ENCODE measurements around the gene PARN.
"Not testable (repeated sequence)": the region's sequence is repeated elsewhere in the genome, so short reads cannot be mapped to it uniquely, and the experiment has no call there.

GRCh38 chr16:14441533-14441932 is 188.5 kb downstream of the PARN start:
- not testable (repeated sequence) for TF ChIP-seq POLR2AphosphoS5 (IDR thresholded peaks at IDR 0.05; ENCODE audit: control insufficient read depth, insufficient read depth, low read depth, low read length); POLR2B (IDR thresholded peaks at IDR 0.05; ENCODE audit: low read depth, partially characterized antibody); MTF1 (CRISPR knock-in tag; IDR thresholded peaks at IDR 0.05; ENCODE audit: borderline replicate concordance); MYC (IDR thresholded peaks at IDR 0.05; ENCODE audit: low read depth, low read length); MYC (CRISPR knock-in tag; IDR thresholded peaks at IDR 0.05; ENCODE audit: borderline replicate concordance, low read depth); SP2 (IDR thresholded peaks at IDR 0.05; ENCODE audit: extremely low read depth, low read depth, low read length, poor library complexity, severe bottlenecking)
- TF ChIP-seq, protein P1, sequence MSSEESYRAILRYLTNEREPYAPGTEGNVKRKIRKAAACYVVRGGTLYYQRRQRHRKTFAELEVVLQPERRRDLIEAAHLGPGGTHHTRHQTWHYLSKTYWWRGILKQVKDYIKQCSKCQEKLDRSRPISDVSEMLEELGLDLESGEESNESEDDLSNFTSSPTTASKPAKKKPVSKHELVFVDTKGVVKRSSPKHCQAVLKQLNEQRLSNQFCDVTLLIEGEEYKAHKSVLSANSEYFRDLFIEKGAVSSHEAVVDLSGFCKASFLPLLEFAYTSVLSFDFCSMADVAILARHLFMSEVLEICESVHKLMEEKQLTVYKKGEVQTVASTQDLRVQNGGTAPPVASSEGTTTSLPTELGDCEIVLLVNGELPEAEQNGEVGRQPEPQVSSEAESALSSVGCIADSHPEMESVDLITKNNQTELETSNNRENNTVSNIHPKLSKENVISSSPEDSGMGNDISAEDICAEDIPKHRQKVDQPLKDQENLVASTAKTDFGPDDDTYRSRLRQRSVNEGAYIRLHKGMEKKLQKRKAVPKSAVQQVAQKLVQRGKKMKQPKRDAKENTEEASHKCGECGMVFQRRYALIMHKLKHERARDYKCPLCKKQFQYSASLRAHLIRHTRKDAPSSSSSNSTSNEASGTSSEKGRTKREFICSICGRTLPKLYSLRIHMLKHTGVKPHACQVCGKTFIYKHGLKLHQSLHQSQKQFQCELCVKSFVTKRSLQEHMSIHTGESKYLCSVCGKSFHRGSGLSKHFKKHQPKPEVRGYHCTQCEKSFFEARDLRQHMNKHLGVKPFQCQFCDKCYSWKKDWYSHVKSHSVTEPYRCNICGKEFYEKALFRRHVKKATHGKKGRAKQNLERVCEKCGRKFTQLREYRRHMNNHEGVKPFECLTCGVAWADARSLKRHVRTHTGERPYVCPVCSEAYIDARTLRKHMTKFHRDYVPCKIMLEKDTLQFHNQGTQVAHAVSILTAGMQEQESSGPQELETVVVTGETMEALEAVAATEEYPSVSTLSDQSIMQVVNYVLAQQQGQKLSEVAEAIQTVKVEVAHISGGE (CRISPR knock-in tag; IDR thresholded peaks at IDR 0.05): not testable (repeated sequence)

Measured in K562 (cell line).